Activated T-cell treated with anti-CD3 and anti-CD28 coated beads, Interleukin-2, amount 50 U/mL, for 4 hours (primary cell): ENCODE data around the gene RALGAPA2. TPM values are rescaled to one million over a fixed set of nuclear protein-coding genes. Genes with fewer than 3 reads are reported as not detected.

Experiments
- ATAC-seq, 2 donors: fragments of 200-7000 bp; cut with Tn5 transposase; one replicate each; pipeline ENCODE4 v1.10.0; 2021
- DNase-seq: peaks from one replicate; pipeline ENCODE4 v3.0.0-alpha.2; 2020
- H3K27me3 Mint-ChIP-seq: one replicate; pipeline ENCODE4 v1.8.0; 2021; ENCODE audit warnings: low read depth, mixed read lengths
- H3K36me3 Mint-ChIP-seq: one replicate; pipeline ENCODE4 v1.8.0; 2022; ENCODE audit warnings: mixed read lengths; ENCODE audit not compliant: insufficient read depth
- H3K4me1 Mint-ChIP-seq: one replicate; pipeline ENCODE4 v1.8.0; 2021; ENCODE audit warnings: low read depth, mixed read lengths
- H3K4me3 Mint-ChIP-seq: one replicate; pipeline ENCODE4 v1.8.0; 2021; ENCODE audit warnings: mild to moderate bottlenecking, moderate library complexity, mixed read lengths
- H3K9me3 Mint-ChIP-seq: one replicate; pipeline ENCODE4 v1.8.0; 2021; ENCODE audit warnings: mixed read lengths
- total RNA-seq, 3 donors: library from RNA; stranded (reverse); gene quantifications; one replicate each; pipeline ENCODE4 v1.2.1, GENCODE V29; 2021

RALGAPA2 gene
- total RNA-seq, 3 donors from 2014 or later = 5.9 to 8.3 (median 7.2) TPM

- H3K9me3 Mint-ChIP-seq = peaks cover 7% of the 10 kb centered on the region
- ATAC-seq (no peak), DNase-seq (no peak)
- no peak overlapping the region for H3K4me3 Mint-ChIP-seq
- H3K4me1 Mint-ChIP-seq = peaks cover 30% of the 10 kb centered on the region
- peaks cover 33% of the 10 kb centered on the region for H3K36me3 Mint-ChIP-seq
- H3K27me3 Mint-ChIP-seq = no peaks in the 10 kb centered on the region
Measured at GRCh38 chr20:20482453-20482852, 230.0 kb downstream of the RALGAPA2 start.

GRCh38 chr20:20480689-20481088 is 231.8 kb downstream of the RALGAPA2 start:
- Mint-ChIP-seq H3K27me3 (no peaks in the 10 kb centered on the region), H3K9me3 (no peaks in the 10 kb centered on the region), H3K36me3 (peaks cover 26% of the 10 kb centered on the region), H3K4me1 (peaks cover 21% of the 10 kb centered on the region), H3K4me3 (no peak overlapping the region)
- DNase-seq (no peak), ATAC-seq (peak; percentile 62 to 63)

- Mint-ChIP-seq H3K9me3 (no peaks in the 10 kb centered on the region), H3K36me3 (peaks cover 25% of the 10 kb centered on the region), H3K4me3 (no peak overlapping the region), H3K4me1 (peaks cover 21% of the 10 kb centered on the region), H3K27me3 (no peaks in the 10 kb centered on the region)
- DNase-seq (no peak), ATAC-seq (peak; percentile 38 to 53)
Measured at GRCh38 chr20:20480126-20480525, 232.3 kb downstream of the RALGAPA2 start.

GRCh38 chr20:20477444-20478041 is 234.9 kb downstream of the RALGAPA2 start:
- no peak for ATAC-seq
- Mint-ChIP-seq H3K36me3 (peaks cover 23% of the 10 kb centered on the region), H3K4me3 (no peak overlapping the region)

GRCh38 chr20:20476504-20476903 is 235.9 kb downstream of the RALGAPA2 start:
- DNase-seq (no peak), ATAC-seq (no peak)
- peaks cover 12% of the 10 kb centered on the region for H3K4me1 Mint-ChIP-seq
- no peak overlapping the region for H3K4me3 Mint-ChIP-seq
- no peaks in the 10 kb centered on the region for H3K27me3 Mint-ChIP-seq
- H3K36me3 Mint-ChIP-seq = peaks cover 27% of the 10 kb centered on the region
- H3K9me3 Mint-ChIP-seq = no peaks in the 10 kb centered on the region

More at GRCh38 chr20:20477444-20478041, 234.9 kb downstream of the RALGAPA2 start:
- H3K4me1 Mint-ChIP-seq = peaks cover 15% of the 10 kb centered on the region
- no peak for DNase-seq
- H3K27me3 Mint-ChIP-seq = no peaks in the 10 kb centered on the region
- no peaks in the 10 kb centered on the region for H3K9me3 Mint-ChIP-seq

- H3K9me3 Mint-ChIP-seq = no peaks in the 10 kb centered on the region
- H3K4me3 Mint-ChIP-seq = no peak overlapping the region
- H3K4me1 Mint-ChIP-seq = no peaks in the 10 kb centered on the region
- no peaks in the 10 kb centered on the region for H3K27me3 Mint-ChIP-seq
- no peak for ATAC-seq
- DNase-seq = no peak
- peaks cover 24% of the 10 kb centered on the region for H3K36me3 Mint-ChIP-seq
Measured at GRCh38 chr20:20473657-20474056, 238.8 kb downstream of the RALGAPA2 start.

GRCh38 chr20:20472684-20473274 is 239.7 kb downstream of the RALGAPA2 start:
- no peaks in the 10 kb centered on the region for H3K4me1 Mint-ChIP-seq
- ATAC-seq (no peak), DNase-seq (no peak)
- H3K9me3 Mint-ChIP-seq = no peaks in the 10 kb centered on the region
- no peaks in the 10 kb centered on the region for H3K27me3 Mint-ChIP-seq
- H3K4me3 Mint-ChIP-seq = no peak overlapping the region
- H3K36me3 Mint-ChIP-seq = peaks cover 28% of the 10 kb centered on the region

GRCh38 chr20:20466341-20466879 is 246.0 kb downstream of the RALGAPA2 start:
- peaks cover 21% of the 10 kb centered on the region for H3K36me3 Mint-ChIP-seq
- DNase-seq (no peak), ATAC-seq (peak in 1 of 2 donors; percentile 23)
- peaks cover 10% of the 10 kb centered on the region for H3K4me1 Mint-ChIP-seq
- H3K9me3 Mint-ChIP-seq = no peaks in the 10 kb centered on the region
- no peak overlapping the region for H3K4me3 Mint-ChIP-seq
- H3K27me3 Mint-ChIP-seq = no peaks in the 10 kb centered on the region

GRCh38 chr20:20465252-20465651 is 247.2 kb downstream of the RALGAPA2 start:
- Mint-ChIP-seq H3K9me3 (no peaks in the 10 kb centered on the region), H3K36me3 (peaks cover 24% of the 10 kb centered on the region), H3K4me1 (peaks cover 10% of the 10 kb centered on the region), H3K4me3 (no peak overlapping the region), H3K27me3 (no peaks in the 10 kb centered on the region)
- no peak for DNase-seq
- ATAC-seq = peak in 1 of 2 donors; percentile 18

GRCh38 chr20:20463933-20464374 is 248.5 kb downstream of the RALGAPA2 start:
- Mint-ChIP-seq H3K4me3 (no peak overlapping the region), H3K4me1 (peaks cover 10% of the 10 kb centered on the region), H3K36me3 (peaks cover 21% of the 10 kb centered on the region), H3K27me3 (no peaks in the 10 kb centered on the region), H3K9me3 (no peaks in the 10 kb centered on the region)
- ATAC-seq (no peak), DNase-seq (no peak)

- no peak for ATAC-seq
- H3K4me3 Mint-ChIP-seq = no peak overlapping the region
- H3K27me3 Mint-ChIP-seq = no peaks in the 10 kb centered on the region
- H3K9me3 Mint-ChIP-seq = no peaks in the 10 kb centered on the region
- peaks cover 13% of the 10 kb centered on the region for H3K4me1 Mint-ChIP-seq
- peaks cover 20% of the 10 kb centered on the region for H3K36me3 Mint-ChIP-seq
- no peak for DNase-seq
Measured at GRCh38 chr20:20462185-20462584, 250.3 kb downstream of the RALGAPA2 start.

GRCh38 chr20:20461551-20461950 is 250.9 kb downstream of the RALGAPA2 start:
- Mint-ChIP-seq H3K4me3 (no peak overlapping the region), H3K4me1 (peaks cover 9% of the 10 kb centered on the region), H3K9me3 (no peaks in the 10 kb centered on the region), H3K36me3 (peaks cover 21% of the 10 kb centered on the region), H3K27me3 (no peaks in the 10 kb centered on the region)
- DNase-seq = no peak
- ATAC-seq = no peak

GRCh38 chr20:20459726-20460125 is 252.7 kb downstream of the RALGAPA2 start:
- Mint-ChIP-seq H3K27me3 (no peaks in the 10 kb centered on the region), H3K4me3 (no peak overlapping the region), H3K4me1 (peaks cover 8% of the 10 kb centered on the region), H3K36me3 (peaks cover 21% of the 10 kb centered on the region), H3K9me3 (no peaks in the 10 kb centered on the region)
- ATAC-seq = no peak
- DNase-seq = no peak

GRCh38 chr20:20457392-20458126 is 254.9 kb downstream of the RALGAPA2 start:
- ATAC-seq (no peak), DNase-seq (no peak)
- H3K27me3 Mint-ChIP-seq = no peaks in the 10 kb centered on the region
- peaks cover 25% of the 10 kb centered on the region for H3K36me3 Mint-ChIP-seq
- peak overlapping the region; percentile 26 for H3K4me3 Mint-ChIP-seq
- H3K9me3 Mint-ChIP-seq = no peaks in the 10 kb centered on the region
- peaks cover 19% of the 10 kb centered on the region for H3K4me1 Mint-ChIP-seq
